Adrenal gland (tissue), 12 donors: Measurements from ENCODE around the gene VAC14. TPM values are rescaled to one million over a fixed set of nuclear protein-coding genes. Genes with fewer than 3 reads are reported as not detected.

Experiments used
- DNase-seq, 7 donors: peaks; one replicate each; pipeline ENCODE4 v3.0.0-alpha.2; 2019 to 2020
- H3K27ac ChIP-seq, 5 donors: fragments of 200-600 bp; sonication (generic) in 4 of 5; 1 replicate in 3 of 5; 2 replicates in 2 of 5; pipeline versions ENCODE4 v1.5.1 to v1.8.0; 2016 to 2020; ENCODE audit warnings: mild to moderate bottlenecking in 1 of 5
- H3K27me3 ChIP-seq: fragments of 200-600 bp; 2 replicates; pipeline ENCODE4 v1.8.0; 2021
- H3K36me3 ChIP-seq, 2 donors: fragments of 200-600 bp; replicated peaks in 1 of 2; 1 replicate in 1 of 2; 2 replicates in 1 of 2; pipeline versions ENCODE4 v1.5.1 to v1.8.0; 2018 to 2022
- H3K4me1 ChIP-seq, 2 donors: fragments of 200-600 bp; replicated peaks in 1 of 2; 1 replicate in 1 of 2; 2 replicates in 1 of 2; pipeline versions ENCODE4 v1.5.1 to v1.8.0; 2018 to 2021
- H3K4me3 ChIP-seq, 4 donors: fragments of 200-600 bp; sonication (generic) in 3 of 4; one replicate each; pipeline ENCODE4 v1.5.1; 2016 to 2018
- H3K9me3 ChIP-seq, 3 donors: fragments of 200-600 bp; sonication (generic) in 1 of 3; replicated peaks in 1 of 3; 1 replicate in 2 of 3; 2 replicates in 1 of 3; pipeline versions ENCODE4 v1.5.1 to v1.8.0; 2016 to 2021
- POLR2A ChIP-seq, 2 donors: fragments of 450-650 bp; IDR thresholded peaks; one replicate each; pipeline ENCODE4 v1.6.1; 2017; ENCODE audit warnings: antibody characterized with exemption in 2 of 2, mild to moderate bottlenecking in 2 of 2, moderate library complexity in 1 of 2
- WGBS, 4 donors: extraction: QIAGEN DNeasy Blood & Tissue Kit in 2 of 4; methylation state at CpG; one replicate each; pipeline versions ENCODE4 v1.1.5 to v1.1.7; 2013 to 2017; 5-methylcytosine and 5-hydroxymethylcytosine counted together
- intact Hi-C, 2 donors: fragments of 100-400 bp; cut with DNase I; formaldehyde crosslinking; loops; one replicate each; pipeline versions ENCODE4 v1.14.1 to v1.15.0; 2022 to 2023
- polyA plus RNA-seq, 3 donors: library from polyadenylated mRNA; stranded (reverse); fragments of 200-250 nt in 2 of 3; fragments of 350-450 nt in 1 of 3; fragmentation: Illumina TruSeq in 1 of 3; extraction: RNeasy Lipid Tissue Mini Kit (QIAGEN cat#74804) in 1 of 3; gene quantifications; one replicate each; pipeline ENCODE4 v1.2.3, GENCODE V29; 2013 to 2014
- total RNA-seq, 9 donors: library from RNA; depleted of rRNA in 4 of 9; stranded (reverse); fragments of >200 nt in 4 of 9; fragments of 120-200 nt in 1 of 9; fragmentation: NEBNext Ultra II Directional in 1 of 9; extraction: Animal tissue kit (Norgen Biotek cat#: 25700) in 1 of 9; gene quantifications; one replicate each; pipeline versions ENCODE4 v1.1.0 to v1.2.4, GENCODE V29; 2013 to 2023
- TF ChIP-seq, protein P1 (sequence below), 6 experiments: fragments of 450-650 bp in 4 of 6; fragments of 200-600 bp in 2 of 6; sonication (generic) in 1 of 6; IDR thresholded peaks; 1 replicate in 5 of 6; 2 replicates in 1 of 6; pipeline versions ENCODE4 v1.5.1 to v1.8.0; 2016 to 2021; ENCODE audit warnings: antibody characterized with exemption in 6 of 6, mild to moderate bottlenecking in 2 of 6, moderate library complexity in 1 of 6
- donor health status: healthy with polysubstance abuse.
- donor health status: Bipolar disorder and iron deficiency.
- donor health status: DM: yes; HTN: yes; CAD: no.
- donor health status: DM: no; HTN: no; CAD: no.
- donor health status: DM: no; HTN: no; CAD: no.
- donor health status: DM: yes; HTN: yes; CAD: no.

The VAC14 gene
- total and polyA plus RNA-seq, 12 donors: 24.6 to 74.8 (median 50.1) TPM

DNA sequence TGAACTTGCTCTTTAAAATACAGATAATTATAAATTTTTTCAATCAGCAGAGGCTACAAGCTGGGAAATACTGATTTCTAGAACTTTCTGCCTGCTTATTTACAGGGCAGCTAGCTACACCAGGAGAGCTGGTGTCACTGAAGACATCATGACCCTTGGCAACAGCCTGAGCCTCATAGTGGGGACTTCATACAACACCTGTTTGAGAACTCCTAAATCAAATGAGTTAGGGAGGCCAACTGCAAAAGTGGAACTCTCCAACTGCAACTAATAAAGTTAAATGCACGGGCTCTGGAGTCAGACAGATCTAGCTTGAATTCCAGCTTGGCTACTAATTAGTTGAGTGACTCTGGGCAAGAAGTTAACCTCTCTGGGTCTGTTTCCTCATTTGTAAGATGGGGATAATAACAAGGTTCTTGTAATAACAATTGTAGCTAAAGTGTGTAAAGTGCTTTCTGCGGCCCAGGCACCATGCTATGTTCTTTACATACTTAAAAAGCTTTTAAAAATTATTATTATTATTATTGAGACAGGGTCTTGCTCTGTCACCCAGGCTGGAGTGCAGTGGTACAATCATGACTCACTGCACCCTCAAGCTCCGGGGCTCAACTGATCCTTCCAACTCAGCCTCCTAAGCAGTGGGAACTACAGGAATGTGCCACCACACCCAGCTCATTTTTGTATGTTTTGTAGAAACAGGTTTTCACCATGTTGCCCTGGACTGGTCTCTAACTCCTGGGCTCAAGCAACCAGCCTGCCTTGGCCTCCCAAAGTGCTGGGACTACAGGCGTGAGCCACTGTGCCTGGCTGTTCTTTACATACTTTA, 33.4 kb downstream of the VAC14 start:
- no peak for DNase-seq
- H3K4me3 ChIP-seq: no peak overlapping the region
- H3K36me3 ChIP-seq: peaks cover 0 to 18% of the 10 kb centered on the region in 2 donors
- TF ChIP-seq, protein P1, sequence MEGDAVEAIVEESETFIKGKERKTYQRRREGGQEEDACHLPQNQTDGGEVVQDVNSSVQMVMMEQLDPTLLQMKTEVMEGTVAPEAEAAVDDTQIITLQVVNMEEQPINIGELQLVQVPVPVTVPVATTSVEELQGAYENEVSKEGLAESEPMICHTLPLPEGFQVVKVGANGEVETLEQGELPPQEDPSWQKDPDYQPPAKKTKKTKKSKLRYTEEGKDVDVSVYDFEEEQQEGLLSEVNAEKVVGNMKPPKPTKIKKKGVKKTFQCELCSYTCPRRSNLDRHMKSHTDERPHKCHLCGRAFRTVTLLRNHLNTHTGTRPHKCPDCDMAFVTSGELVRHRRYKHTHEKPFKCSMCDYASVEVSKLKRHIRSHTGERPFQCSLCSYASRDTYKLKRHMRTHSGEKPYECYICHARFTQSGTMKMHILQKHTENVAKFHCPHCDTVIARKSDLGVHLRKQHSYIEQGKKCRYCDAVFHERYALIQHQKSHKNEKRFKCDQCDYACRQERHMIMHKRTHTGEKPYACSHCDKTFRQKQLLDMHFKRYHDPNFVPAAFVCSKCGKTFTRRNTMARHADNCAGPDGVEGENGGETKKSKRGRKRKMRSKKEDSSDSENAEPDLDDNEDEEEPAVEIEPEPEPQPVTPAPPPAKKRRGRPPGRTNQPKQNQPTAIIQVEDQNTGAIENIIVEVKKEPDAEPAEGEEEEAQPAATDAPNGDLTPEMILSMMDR (IDR thresholded peaks at IDR 0.05): no peak
- no peak for TF ChIP-seq POLR2A (IDR thresholded peaks at IDR 0.05)
- H3K27ac ChIP-seq: no peak overlapping the region
- peaks cover 0 to 14% of the 10 kb centered on the region in 2 donors for H3K4me1 ChIP-seq
- WGBS, 4 donors: 89 to 94% (median 91%) methylated on average over 4 of the region's 4 CpGs
- H3K9me3 ChIP-seq: no peaks in the 10 kb centered on the region
- intact Hi-C loops: loop anchor here in 1 of 2 donors (10.0 kb wide), 1 partner anchor 233 kb away; no protein-coding TSS in a partner anchor
- H3K27me3 ChIP-seq: no peaks in the 10 kb centered on the region

DNA sequence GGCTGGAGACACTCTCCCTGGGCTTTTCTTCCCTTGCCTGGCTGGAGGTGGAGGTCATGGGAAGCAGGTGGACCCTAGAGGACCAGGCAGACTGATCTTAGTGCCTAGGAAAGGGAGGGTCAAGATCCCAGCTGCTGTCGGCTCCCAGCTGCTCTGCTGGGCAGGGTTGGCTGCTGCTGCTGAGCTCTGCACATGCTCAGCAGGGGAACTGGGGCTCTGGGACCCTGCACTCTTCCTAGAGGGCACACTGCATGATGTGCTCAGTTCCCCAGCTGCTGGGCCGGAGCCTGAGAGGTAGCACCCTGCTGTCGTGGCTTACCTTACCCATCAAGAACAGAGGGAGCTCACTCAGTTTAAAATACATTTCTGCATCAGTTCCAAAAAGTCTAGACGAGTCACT, 34.3 kb downstream of the VAC14 start:
- Histone ChIP-seq H3K27ac (no peak overlapping the region), H3K27me3 (no peaks in the 10 kb centered on the region), H3K4me1 (peaks cover 0 to 14% of the 10 kb centered on the region in 2 donors), H3K4me3 (no peak overlapping the region), H3K36me3 (peaks cover 0 to 20% of the 10 kb centered on the region in 2 donors), H3K9me3 (no peaks in the 10 kb centered on the region)
- 89 to 95% (median 93%) methylated on average over 1 to 4 of the region's 4 CpGs for WGBS, 4 donors
- TF ChIP-seq, protein P1 (IDR thresholded peaks at IDR 0.05): no peak
- no peak for TF ChIP-seq POLR2A (IDR thresholded peaks at IDR 0.05)
- no peak for DNase-seq
- intact Hi-C loops: loop anchor here in 1 of 2 donors (10.0 kb wide), 1 partner anchor 232 kb away; no protein-coding TSS in a partner anchor

DNA sequence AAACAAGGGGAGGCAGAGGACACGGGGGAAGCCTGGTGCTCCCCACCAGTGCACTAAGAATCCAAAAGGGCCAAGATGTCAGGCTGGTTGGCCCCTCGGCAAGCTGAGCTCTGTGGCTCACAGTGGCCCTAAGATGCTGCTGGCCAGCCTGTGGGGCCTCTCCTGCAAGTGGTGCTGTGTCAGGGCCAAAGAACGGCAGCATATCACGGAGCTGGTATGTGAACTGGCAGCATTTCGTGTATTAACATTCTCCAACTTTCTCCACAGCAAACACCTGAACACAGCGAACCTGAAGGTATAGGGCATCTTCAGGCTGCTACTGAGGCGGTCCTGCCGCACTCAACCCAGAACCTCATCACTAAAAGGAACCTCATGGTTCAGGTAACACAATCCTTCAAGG, 34.8 kb downstream of the VAC14 start:
- Histone ChIP-seq H3K27ac (no peak overlapping the region), H3K27me3 (no peaks in the 10 kb centered on the region), H3K36me3 (peaks cover 0 to 24% of the 10 kb centered on the region in 2 donors), H3K9me3 (no peaks in the 10 kb centered on the region), H3K4me1 (peaks cover 0 to 11% of the 10 kb centered on the region in 2 donors), H3K4me3 (no peak overlapping the region)
- no peak for TF ChIP-seq POLR2A (IDR thresholded peaks at IDR 0.05)
- TF ChIP-seq, protein P1 (IDR thresholded peaks at IDR 0.05): no peak
- DNase-seq: no peak
- intact Hi-C loops: loop anchor here in 1 of 2 donors (10.0 kb wide), 1 partner anchor 231 kb away; no protein-coding TSS in a partner anchor
- 91 to 93% (median 93%) methylated on average over 8 of the region's 8 CpGs for WGBS, 4 donors

DNA sequence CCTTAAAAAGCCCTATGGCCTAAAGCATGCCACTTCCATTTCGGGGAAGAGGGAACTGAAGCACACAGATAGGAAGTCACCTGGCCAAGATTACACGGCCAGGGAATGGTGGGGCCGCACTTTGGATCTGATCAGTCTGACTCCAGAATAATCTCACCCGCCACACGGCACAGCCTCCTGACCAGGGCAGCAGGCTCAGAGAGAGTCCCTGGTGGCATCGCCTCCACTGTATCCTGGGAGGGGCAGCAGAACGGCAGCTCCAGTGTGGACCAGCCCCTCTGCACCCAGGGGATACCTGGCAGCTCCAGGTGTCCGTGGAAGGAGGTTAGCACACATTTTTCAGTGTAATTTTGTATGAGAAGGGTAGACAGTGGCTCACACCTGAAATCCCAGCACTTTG, 35.5 kb downstream of the VAC14 start:
- H3K9me3 ChIP-seq: no peaks in the 10 kb centered on the region
- H3K27ac ChIP-seq: no peak overlapping the region
- WGBS, 4 donors: 89 to 100% (median 96%) methylated on average over 1 to 8 of the region's 8 CpGs
- no peak overlapping the region for H3K4me3 ChIP-seq
- no peaks in the 10 kb centered on the region for H3K27me3 ChIP-seq
- peaks cover 0 to 24% of the 10 kb centered on the region in 2 donors for H3K36me3 ChIP-seq
- no peak for DNase-seq
- TF ChIP-seq, protein P1 (IDR thresholded peaks at IDR 0.05): no peak
- no peak for TF ChIP-seq POLR2A (IDR thresholded peaks at IDR 0.05)
- peaks cover under 1 to 4% of the 10 kb centered on the region in 2 donors for H3K4me1 ChIP-seq
- intact Hi-C loops: loop anchor here in 1 of 2 donors (10.0 kb wide), 1 partner anchor 231 kb away; no protein-coding TSS in a partner anchor
